ENCODE measurements around the gene SEMA4D.

SEMA4D gene

GRCh38 chr9:89500008-89500407, 2.1 kb upstream of the SEMA4D start:
- no peak for DNase-seq

GRCh38 chr9:89498852-89499480, 1.1 kb upstream of the SEMA4D start:
- no peak for DNase-seq

- DNase-seq: no peak
Observed at GRCh38 chr9:89497257-89497963, 503 bp downstream of the SEMA4D start.

- no peak for DNase-seq
Observed at GRCh38 chr9:89496645-89497256, 1.2 kb downstream of the SEMA4D start.

- DNase-seq: no peak
Observed at GRCh38 chr9:89495824-89496560, 1.9 kb downstream of the SEMA4D start.

- DNase-seq: no peak
Observed at GRCh38 chr9:89494199-89494598, 3.7 kb downstream of the SEMA4D start.

- DNase-seq: no peak
Observed at GRCh38 chr9:89493671-89494070, 4.2 kb downstream of the SEMA4D start.

GRCh38 chr9:89493181-89493580, 4.7 kb downstream of the SEMA4D start:
- DNase-seq: no peak

- no peak for DNase-seq
Observed at GRCh38 chr9:89492586-89492985, 5.3 kb downstream of the SEMA4D start.

GRCh38 chr9:89491694-89492093, 6.2 kb downstream of the SEMA4D start:
- DNase-seq: no peak

- DNase-seq: no peak
Observed at GRCh38 chr9:89489548-89490530, 8.1 kb downstream of the SEMA4D start.

- no peak for DNase-seq
Observed at GRCh38 chr9:89488936-89489335, 9.0 kb downstream of the SEMA4D start.

GRCh38 chr9:89488131-89488530, 9.8 kb downstream of the SEMA4D start:
- no peak for DNase-seq

GRCh38 chr9:89486681-89487080, 11.2 kb downstream of the SEMA4D start:
- DNase-seq: no peak

- DNase-seq: no peak
Observed at GRCh38 chr9:89484475-89485404, 13.2 kb downstream of the SEMA4D start.

- peak; percentile 59 for DNase-seq
Observed at GRCh38 chr9:89483592-89484474, 14.1 kb downstream of the SEMA4D start.

- DNase-seq: no peak
Observed at GRCh38 chr9:89482901-89483361, 15.0 kb downstream of the SEMA4D start.

- DNase-seq: no peak
Observed at GRCh38 chr9:89482056-89482851, 15.7 kb downstream of the SEMA4D start.

- DNase-seq: no peak
Observed at GRCh38 chr9:89481538-89481915, 16.4 kb downstream of the SEMA4D start.
